GF-D8 (cell line): ENCODE data around the gene JKAMP.

Experiments used
- DNase-seq: peaks from one replicate; lab custom pipeline; 2025; lab: John Stamatoyannopoulos, UW

The JKAMP gene

GRCh38 chr14:59481407-59481806, 2.9 kb upstream of the JKAMP start:
- DNase-seq, result no peak

GRCh38 chr14:59481871-59482540, 2.3 kb upstream of the JKAMP start:
- DNase-seq, result no peak

GRCh38 chr14:59482541-59483331, 1.6 kb upstream of the JKAMP start:
- DNase-seq, result no peak

GRCh38 chr14:59483363-59483762, 954 bp upstream of the JKAMP start:
- DNase-seq, result no peak

- peak; percentile 46 for DNase-seq
Measured at GRCh38 chr14:59484639-59485175, 390 bp downstream of the JKAMP start.

GRCh38 chr14:59490756-59491155, 6.4 kb downstream of the JKAMP start:
- DNase-seq, result no peak

GRCh38 chr14:59492384-59492783, 8.1 kb downstream of the JKAMP start:
- DNase-seq, result no peak

- no peak for DNase-seq
Measured at GRCh38 chr14:59500732-59501131, 16.4 kb downstream of the JKAMP start.

- DNase-seq, result no peak
Measured at GRCh38 chr14:59503256-59503655, 18.9 kb downstream of the JKAMP start.

- no peak for DNase-seq
Measured at GRCh38 chr14:59507063-59507751, 22.9 kb downstream of the JKAMP start.

GRCh38 chr14:59507752-59508103, 23.4 kb downstream of the JKAMP start:
- DNase-seq, result no peak

- DNase-seq, result no peak
Measured at GRCh38 chr14:59509101-59509500, 24.8 kb downstream of the JKAMP start.

GRCh38 chr14:59510001-59510400, 25.7 kb downstream of the JKAMP start:
- no peak for DNase-seq

GRCh38 chr14:59510966-59511365, 26.6 kb downstream of the JKAMP start:
- DNase-seq, result no peak

GRCh38 chr14:59511916-59512575, 27.7 kb downstream of the JKAMP start:
- DNase-seq, result no peak

GRCh38 chr14:59520224-59520623, 35.9 kb downstream of the JKAMP start:
- no peak for DNase-seq

- DNase-seq, result no peak
Measured at GRCh38 chr14:59529189-59529588, 44.9 kb downstream of the JKAMP start.

- no peak for DNase-seq
Measured at GRCh38 chr14:59530349-59530748, 46.0 kb downstream of the JKAMP start.

GRCh38 chr14:59532419-59532818, 48.1 kb downstream of the JKAMP start:
- DNase-seq, result no peak

- no peak for DNase-seq
Measured at GRCh38 chr14:59534361-59534987, 50.2 kb downstream of the JKAMP start.

- no peak for DNase-seq
Measured at GRCh38 chr14:59537476-59537875, 53.2 kb downstream of the JKAMP start.

GRCh38 chr14:59538936-59539335, 54.6 kb downstream of the JKAMP start:
- no peak for DNase-seq
